ENCODE data around the gene WAC.

DNA sequence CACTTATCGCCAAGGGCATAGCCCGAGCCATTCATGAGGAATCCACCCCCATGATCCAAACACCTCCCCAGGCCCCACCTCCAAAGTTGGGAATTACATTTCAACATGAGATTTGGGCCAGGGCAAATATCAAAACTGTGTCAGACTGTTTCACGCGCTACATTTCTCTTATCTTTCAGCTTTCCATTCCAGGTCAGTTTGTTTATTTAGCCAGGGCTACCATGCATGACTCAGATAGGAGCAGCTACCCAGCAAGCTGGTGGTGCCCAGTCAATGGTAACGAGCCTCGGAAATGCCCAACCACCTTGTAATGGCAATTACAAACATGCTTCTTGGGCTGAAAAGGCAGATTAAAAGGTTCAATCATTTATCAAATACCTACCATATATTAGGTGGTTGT lies 100.8 kb downstream of the WAC start:
- TF ChIP-seq, protein P1, sequence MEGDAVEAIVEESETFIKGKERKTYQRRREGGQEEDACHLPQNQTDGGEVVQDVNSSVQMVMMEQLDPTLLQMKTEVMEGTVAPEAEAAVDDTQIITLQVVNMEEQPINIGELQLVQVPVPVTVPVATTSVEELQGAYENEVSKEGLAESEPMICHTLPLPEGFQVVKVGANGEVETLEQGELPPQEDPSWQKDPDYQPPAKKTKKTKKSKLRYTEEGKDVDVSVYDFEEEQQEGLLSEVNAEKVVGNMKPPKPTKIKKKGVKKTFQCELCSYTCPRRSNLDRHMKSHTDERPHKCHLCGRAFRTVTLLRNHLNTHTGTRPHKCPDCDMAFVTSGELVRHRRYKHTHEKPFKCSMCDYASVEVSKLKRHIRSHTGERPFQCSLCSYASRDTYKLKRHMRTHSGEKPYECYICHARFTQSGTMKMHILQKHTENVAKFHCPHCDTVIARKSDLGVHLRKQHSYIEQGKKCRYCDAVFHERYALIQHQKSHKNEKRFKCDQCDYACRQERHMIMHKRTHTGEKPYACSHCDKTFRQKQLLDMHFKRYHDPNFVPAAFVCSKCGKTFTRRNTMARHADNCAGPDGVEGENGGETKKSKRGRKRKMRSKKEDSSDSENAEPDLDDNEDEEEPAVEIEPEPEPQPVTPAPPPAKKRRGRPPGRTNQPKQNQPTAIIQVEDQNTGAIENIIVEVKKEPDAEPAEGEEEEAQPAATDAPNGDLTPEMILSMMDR (IDR thresholded peaks at IDR 0.05), result no peak
- no peak for TF ChIP-seq POLR2A (IDR thresholded peaks at IDR 0.05)
